ENCODE results near the gene TMPRSS11D.

The TMPRSS11D gene

GRCh38 chr4:67883902-67884301 is at the start of gene TMPRSS11D:
Gene TMPRSS11D (minus strand): TSS chr4:67884002. CDS start chr4:67883933, 69 bp downstream.
- no peak for DNase-seq

GRCh38 chr4:67933038-67933437 is 49.2 kb upstream of the TMPRSS11D start:
- no peak for DNase-seq

- no peak for DNase-seq
These were observed 47.5 kb upstream of the TMPRSS11D start for GRCh38 chr4:67931256-67931655.

- DNase-seq = no peak
These were observed 45.6 kb upstream of the TMPRSS11D start for GRCh38 chr4:67929426-67929825.

GRCh38 chr4:67928546-67928945 is 44.7 kb upstream of the TMPRSS11D start:
- DNase-seq = no peak

- DNase-seq = no peak
These were observed 43.4 kb upstream of the TMPRSS11D start for GRCh38 chr4:67927251-67927650.

GRCh38 chr4:67926485-67926884 is 42.7 kb upstream of the TMPRSS11D start:
- DNase-seq = no peak

GRCh38 chr4:67922697-67923096 is 38.9 kb upstream of the TMPRSS11D start:
- no peak for DNase-seq

- DNase-seq = no peak
These were observed 34.6 kb upstream of the TMPRSS11D start for GRCh38 chr4:67918428-67918827.

- no peak for DNase-seq
These were observed 31.7 kb upstream of the TMPRSS11D start for GRCh38 chr4:67915400-67915966.

GRCh38 chr4:67912080-67912479 is 28.3 kb upstream of the TMPRSS11D start:
- no peak for DNase-seq

- no peak for DNase-seq
These were observed 27.8 kb upstream of the TMPRSS11D start for GRCh38 chr4:67911638-67912037.

- DNase-seq = no peak
These were observed 27.3 kb upstream of the TMPRSS11D start for GRCh38 chr4:67911141-67911540.

- DNase-seq = no peak
These were observed 26.7 kb upstream of the TMPRSS11D start for GRCh38 chr4:67910585-67910905.

GRCh38 chr4:67909905-67910584 is 26.2 kb upstream of the TMPRSS11D start:
- peak in 1 of 2 donors; percentile 45 for DNase-seq

GRCh38 chr4:67907650-67908049 is 23.8 kb upstream of the TMPRSS11D start:
- no peak for DNase-seq

GRCh38 chr4:67899096-67899495 is 15.3 kb upstream of the TMPRSS11D start:
- no peak for DNase-seq

GRCh38 chr4:67897686-67898085 is 13.9 kb upstream of the TMPRSS11D start:
- no peak for DNase-seq

- no peak for DNase-seq
These were observed 12.7 kb upstream of the TMPRSS11D start for GRCh38 chr4:67896421-67897065.

- no peak for DNase-seq
These were observed 10.9 kb upstream of the TMPRSS11D start for GRCh38 chr4:67894659-67895058.

- no peak for DNase-seq
These were observed 9.1 kb upstream of the TMPRSS11D start for GRCh38 chr4:67892905-67893304.

GRCh38 chr4:67892253-67892652 is 8.5 kb upstream of the TMPRSS11D start:
- no peak for DNase-seq

- no peak for DNase-seq
These were observed 7.8 kb upstream of the TMPRSS11D start for GRCh38 chr4:67891645-67892044.

- no peak for DNase-seq
These were observed 2.5 kb upstream of the TMPRSS11D start for GRCh38 chr4:67886281-67886680.

- DNase-seq = peak in 1 of 2 donors; percentile 25
These were observed 2.0 kb upstream of the TMPRSS11D start for GRCh38 chr4:67885762-67886161.

Measured in CD4-positive, alpha-beta T cell treated with Interleukin-4 for 1 hour (primary cell).